ENCODE measurements around the gene PLK3.
"Not testable (repeated sequence)": the region's sequence is repeated elsewhere in the genome, so short reads cannot be mapped to it uniquely, and the experiment has no call there.

The PLK3 gene

GRCh38 chr1:44788120-44788860, 11.9 kb upstream of the PLK3 start, which contains the start of gene BEST4:
Gene BEST4 (minus strand): TSS chr1:44788170. CDS start chr1:44787705, 465 bp downstream.
- DNase-seq: no peak

GRCh38 chr1:44790968-44791801, 9.0 kb upstream of the PLK3 start:
- no peak for DNase-seq

DNA sequence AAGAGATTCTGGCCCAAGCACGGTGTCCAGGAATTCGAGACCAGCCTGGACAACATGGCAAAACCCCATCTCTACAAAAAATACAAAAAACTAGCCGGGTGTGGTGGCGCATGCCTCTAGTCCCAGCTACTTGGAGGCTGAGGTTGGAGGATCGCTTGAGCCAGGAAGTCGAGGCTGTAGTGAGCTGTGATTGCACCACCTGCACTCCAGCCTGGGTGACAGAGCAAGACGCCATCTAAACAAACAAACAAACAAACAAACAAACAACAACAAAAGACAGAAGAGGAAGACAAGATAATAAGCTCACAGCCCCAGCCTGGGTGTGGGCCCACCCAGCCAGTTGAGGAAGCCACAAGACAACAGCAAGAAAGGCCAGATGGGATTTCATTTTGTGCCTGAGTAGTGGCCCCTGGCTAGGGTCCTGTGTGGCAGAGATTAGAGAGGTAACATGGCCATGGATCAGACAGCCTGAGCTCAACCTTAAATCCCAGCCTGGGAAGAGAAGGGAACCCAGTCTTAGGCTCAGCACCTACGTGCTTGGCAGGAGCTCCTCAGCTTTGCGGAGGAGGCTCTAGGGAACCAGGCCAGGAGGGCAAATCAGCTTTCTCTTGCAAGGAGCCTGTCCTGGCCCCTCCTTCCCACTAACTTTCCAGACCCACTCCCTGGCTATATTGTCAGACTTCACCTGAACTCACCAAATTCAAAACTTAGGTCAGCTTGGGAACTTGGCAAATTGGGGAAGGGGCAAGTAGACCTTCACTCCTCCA, 7.3 kb upstream of the PLK3 start:
- no peak for DNase-seq

DNA sequence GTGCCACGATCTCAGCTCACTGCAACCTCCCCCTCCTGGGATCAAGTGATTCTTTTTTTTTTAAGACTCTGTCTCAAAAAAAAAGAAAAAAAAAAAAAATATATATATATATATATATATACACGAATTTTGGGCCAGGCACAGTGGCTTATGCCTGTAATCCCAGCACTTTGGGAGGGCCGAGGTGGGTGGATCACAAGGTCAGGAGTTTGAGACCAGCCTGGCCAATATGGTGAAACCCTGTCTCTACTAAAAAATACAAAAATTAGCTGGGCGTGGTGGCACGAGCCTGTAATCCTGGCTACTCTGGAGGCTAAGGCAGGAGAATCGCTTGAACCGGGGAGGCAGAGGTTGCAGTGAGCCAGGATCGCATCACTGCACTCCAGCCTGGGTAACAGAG, 2.3 kb upstream of the PLK3 start:
- DNase-seq: not testable (repeated sequence)

GRCh38 chr1:44798481-44799365, 1.5 kb upstream of the PLK3 start:
- DNase-seq: no peak

- DNase-seq: no peak
Measured at GRCh38 chr1:44801491-44802305, 1.5 kb downstream of the PLK3 start.

- peak; percentile 84 for DNase-seq
Measured at GRCh38 chr1:44802306-44803061, 2.3 kb downstream of the PLK3 start.

DNA sequence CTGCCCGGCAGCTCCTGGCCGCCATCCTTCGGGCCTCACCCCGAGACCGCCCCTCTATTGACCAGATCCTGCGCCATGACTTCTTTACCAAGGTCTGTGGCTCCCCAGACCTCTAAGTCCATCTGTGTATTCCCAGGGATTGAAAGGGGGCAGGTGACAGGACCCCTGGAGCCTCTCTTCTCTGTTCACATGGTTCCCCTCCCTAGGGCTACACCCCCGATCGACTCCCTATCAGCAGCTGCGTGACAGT, 2.8 kb downstream of the PLK3 start:
- no peak for DNase-seq

- DNase-seq: no peak
Measured at GRCh38 chr1:44803312-44804095, 3.3 kb downstream of the PLK3 start.

DNA sequence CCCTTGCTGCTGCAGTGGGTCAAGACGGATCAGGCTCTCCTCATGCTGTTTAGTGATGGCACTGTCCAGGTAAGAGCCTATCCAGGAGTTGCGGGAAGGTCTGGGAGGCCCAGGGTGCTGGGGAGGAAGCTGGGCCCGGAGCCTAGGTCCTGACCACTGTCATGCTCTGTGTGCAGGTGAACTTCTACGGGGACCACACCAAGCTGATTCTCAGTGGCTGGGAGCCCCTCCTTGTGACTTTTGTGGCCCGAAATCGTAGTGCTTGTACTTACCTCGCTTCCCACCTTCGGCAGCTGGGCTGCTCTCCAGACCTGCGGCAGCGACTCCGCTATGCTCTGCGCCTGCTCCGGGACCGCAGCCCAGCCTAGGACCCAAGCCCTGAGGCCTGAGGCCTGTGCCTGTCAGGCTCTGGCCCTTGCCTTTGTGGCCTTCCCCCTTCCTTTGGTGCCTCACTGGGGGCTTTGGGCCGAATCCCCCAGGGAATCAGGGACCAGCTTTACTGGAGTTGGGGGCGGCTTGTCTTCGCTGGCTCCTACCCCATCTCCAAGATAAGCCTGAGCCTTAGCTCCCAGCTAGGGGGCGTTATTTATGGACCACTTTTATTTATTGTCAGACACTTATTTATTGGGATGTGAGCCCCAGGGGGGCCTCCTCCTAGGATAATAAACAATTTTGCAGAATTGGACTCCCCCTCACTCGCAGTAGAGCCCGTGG, 5.3 kb downstream of the PLK3 start:
- DNase-seq: no peak

DNA sequence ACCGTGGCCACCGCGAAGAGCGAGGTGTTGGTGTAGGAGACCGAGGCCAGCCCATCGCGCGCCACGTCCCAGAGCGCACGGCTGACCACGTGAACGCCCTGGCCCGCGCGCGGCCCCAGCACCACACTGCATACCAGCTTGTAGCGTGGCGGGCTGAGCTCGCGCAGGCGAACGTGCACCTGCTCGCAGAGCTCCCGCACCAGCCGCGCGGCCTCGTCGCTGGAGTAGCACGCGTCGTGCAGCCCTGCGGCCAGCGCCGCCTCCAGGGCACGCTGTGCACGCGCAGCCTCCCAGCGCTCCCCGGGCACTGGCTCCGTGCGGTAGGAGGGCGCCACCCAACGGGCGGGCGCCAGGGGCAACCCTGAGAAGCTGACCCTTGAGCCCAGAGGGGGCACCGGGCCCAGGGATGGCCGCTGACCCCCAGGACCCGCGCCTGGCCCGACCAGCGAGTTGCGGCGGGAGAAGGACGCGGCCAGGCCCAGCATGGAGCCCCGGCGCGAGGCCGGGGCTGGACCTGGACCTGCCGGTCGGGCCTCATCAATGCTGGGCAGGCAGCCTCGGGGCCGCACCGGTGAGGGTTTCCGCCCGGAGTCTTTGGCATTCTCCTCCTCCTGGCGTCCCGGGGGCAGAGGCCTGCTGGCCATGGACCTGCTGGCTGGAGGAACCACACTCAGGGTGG, 6.0 kb downstream of the PLK3 start:
- DNase-seq: no peak

DNA sequence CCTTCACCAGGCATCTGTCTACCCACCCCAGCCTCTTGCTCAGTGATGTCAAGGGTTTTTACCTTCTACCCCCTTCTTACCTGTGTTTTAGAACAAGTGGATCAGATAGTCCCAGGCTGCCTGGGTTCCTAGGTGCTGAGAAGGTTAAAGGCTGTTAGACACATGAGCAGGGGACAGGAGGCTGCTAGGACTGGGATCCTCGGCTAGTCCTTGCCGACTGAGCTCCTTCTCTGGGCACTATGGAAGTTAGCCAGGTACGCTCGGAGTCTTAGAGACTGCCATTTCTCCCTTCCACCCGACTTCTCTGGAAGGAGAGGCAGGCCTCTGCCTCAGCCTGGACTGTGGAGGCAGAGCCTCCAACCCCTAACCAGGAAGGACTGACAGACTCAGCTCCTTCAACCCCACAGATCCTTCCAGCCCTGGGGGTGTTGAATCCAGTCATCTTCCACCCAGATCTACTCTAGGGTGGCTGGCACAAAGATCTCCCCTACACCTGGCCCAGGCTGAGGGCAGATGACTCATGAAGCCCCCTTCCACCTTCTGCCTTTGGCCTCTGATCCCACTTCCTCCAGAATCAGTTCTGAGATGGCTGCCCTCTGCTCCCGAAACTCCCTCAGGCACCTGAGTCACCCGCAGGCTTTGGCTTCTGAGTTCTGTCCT, 6.7 kb downstream of the PLK3 start, which contains the start of gene DYNLT4:
DYNLT4 (minus strand) TSS at position 648 of the 660 bp plus-strand sequence. CDS start 683 bp downstream, outside the sequence.
- no peak for DNase-seq

GRCh38 chr1:44807364-44808062, 7.3 kb downstream of the PLK3 start:
- DNase-seq: peak; percentile 88

DNA sequence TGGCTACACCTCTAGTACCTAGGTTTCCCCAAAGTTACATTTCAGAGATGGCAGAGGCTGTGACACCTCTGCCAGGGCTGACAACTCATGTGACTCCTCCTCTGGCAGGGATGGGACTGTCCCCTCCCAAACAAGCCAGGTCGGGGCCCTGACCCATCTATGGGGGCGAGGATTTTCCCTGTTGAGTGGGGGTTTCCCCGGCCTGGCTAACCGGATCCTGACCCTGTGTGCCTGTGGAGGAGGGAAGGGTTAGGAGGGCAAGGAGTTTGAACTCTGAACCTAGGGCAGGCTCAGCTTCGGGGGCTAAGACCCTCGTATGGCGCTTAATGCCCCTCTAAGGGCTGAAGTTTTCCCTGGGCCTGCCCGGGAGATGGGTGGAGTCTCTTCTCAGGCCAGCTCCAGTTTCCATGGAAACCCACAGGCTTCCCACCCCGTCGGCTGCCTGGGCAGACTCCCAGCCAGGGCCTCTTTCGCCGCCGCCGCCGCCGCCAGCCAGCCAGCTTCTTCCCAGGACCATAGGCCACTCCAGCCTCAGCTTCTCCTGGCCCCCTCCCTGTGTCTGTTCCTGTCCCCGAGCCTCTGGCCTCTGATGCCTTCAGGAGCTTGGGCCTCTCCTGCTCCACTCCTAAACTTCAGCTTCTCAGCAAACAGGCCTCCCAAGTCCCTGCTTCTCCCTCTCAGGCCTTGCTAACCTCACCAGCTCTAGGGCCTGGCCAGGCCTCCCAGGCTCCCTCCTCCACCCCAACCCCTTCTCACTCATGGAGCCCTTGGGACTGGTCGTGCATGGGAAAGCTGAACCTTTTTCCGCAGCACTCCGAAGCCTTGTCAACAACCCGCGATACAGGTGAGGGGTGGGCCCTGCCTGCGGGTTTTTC, 8.1 kb downstream of the PLK3 start, which contains the start of gene BTBD19:
BTBD19 (plus strand) TSS at position 461 of the 875 bp plus-strand sequence; CDS start at position 759, 298 bp downstream.
- DNase-seq: peak; percentile 94

DNA sequence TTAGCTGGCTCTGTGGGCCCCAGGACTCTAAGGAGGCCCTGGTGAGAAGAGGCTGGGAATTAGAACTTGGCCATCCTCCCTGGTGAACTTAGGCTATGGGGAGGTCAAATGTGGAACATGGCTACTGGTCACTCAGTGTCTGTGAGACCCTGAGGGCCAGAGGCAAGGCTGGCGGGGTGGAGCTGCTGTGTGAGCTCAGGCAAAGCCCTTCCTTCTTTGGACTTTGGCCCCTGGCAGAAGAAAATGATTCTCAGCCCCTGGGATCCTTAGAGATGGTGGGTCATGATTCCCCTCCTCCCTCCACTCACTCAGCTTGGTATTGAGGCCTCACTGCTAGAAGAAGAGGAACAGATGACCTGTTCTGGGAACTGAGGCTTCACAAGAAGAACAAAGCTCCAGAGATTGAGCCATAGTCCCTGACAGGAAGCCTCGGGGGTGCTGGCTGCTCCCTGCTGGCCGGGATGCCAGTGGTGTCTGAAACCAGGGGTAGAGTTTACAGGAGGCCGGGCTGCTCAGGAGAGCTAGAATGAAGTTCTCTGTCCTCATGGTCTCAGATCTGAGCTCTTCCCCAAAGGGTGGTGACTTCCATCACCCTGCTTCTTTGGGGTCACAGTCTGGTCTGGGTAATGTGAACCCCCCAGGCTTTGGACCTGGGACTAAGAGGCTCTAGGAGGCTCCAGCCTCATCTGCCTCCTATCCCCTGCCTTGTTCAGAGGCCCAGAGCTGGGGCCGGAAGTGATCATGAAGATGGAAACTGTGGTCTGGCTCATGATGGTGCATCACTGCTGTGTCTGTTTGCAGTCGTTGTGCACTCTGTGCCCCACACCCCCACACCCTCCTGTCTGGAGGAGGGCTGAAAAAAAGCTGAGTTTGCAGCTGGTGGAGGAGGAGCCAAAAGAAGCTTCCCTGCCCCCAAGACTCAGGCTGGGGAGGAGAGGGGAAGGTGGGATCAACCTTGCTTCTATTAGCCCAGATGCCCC, 9.1 kb downstream of the PLK3 start:
- DNase-seq: peak; percentile 48

All from eye (tissue), 1 donor.